GM12864 (cell line): Measurements from ENCODE around the gene CCSER2.

Experiments
- DNase-seq: peaks from one replicate; pipeline ENCODE4 v3.0.0-alpha.2; 2011; ENCODE audit warnings: low read depth
- H3K4me3 ChIP-seq: 2 replicates; pipeline ENCODE4 v1.5.1; 2011; ENCODE audit warnings: mild to moderate bottlenecking, low read depth, low read length, control low read depth
- CTCF ChIP-seq: IDR thresholded peaks from 2 replicates; pipeline ENCODE4 v1.5.1; 2011; ENCODE audit warnings: low read depth, mild to moderate bottlenecking, moderate library complexity, low read length, control low read depth, inconsistent platforms; ENCODE audit errors: missing control alignments

Gene CCSER2

GRCh38 chr10:84567133-84567532 lies 238.7 kb downstream of the CCSER2 start:
- TF ChIP-seq CTCF, result no peak
- H3K4me3 ChIP-seq, result no peak overlapping the region
- DNase-seq, result no peak
